WI38 (cell line): ENCODE results near the gene PPP3CA.

Source experiments
- H3K4me3 ChIP-seq: 2 replicates; pipeline ENCODE4 v1.5.1; 2011; ENCODE audit warnings: low read depth, mild to moderate bottlenecking, control low read depth, low read length
- TF ChIP-seq, protein P1 (sequence below): IDR thresholded peaks from 2 replicates; pipeline ENCODE4 v1.5.1; 2012; ENCODE audit warnings: low read depth, mild to moderate bottlenecking, control low read depth, low read length

The PPP3CA gene

DNA sequence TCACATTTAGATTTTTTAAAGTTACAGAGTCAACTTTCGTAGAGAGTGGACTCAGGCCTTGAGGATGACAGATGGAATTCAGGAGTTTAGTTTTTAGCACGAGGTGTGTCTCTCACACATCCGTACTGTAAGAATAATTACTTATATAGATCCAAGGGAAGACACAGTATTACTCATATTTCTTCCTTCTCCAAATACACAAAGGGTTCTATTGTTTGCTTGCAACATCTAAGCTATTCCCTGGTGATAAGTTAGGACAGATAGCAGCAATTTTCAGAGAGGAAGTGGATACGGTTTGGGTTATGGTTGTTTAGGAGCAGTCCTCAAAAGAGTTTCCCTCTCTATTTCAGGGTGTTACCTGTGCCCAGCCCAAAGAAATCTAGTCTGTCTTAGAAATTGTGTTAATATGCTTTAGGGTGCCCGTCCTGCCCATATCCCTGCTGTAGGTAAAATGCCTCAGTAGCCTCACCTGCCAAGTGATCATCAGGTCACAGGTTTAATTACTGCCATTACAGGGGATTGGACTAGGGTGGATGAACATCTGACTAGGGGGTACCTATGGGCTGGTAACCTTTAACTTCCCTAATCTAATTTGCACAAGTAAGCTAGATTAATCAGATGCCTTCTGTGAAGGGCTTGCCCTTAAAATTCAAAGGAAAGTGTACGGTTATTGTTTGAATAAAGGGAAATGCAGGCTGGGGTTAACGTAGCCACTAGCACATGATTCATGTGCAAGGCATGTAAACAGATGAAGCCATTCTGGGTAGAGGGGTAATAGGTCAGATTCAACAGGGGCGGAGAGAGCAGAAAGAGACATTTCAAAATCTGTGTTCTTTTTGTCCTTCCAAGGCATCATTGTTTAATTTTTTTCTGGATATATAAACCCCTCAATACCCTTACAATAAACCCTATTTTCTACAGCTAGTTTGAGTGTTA, 8.7 kb upstream of the PPP3CA start:
- TF ChIP-seq, protein P1, sequence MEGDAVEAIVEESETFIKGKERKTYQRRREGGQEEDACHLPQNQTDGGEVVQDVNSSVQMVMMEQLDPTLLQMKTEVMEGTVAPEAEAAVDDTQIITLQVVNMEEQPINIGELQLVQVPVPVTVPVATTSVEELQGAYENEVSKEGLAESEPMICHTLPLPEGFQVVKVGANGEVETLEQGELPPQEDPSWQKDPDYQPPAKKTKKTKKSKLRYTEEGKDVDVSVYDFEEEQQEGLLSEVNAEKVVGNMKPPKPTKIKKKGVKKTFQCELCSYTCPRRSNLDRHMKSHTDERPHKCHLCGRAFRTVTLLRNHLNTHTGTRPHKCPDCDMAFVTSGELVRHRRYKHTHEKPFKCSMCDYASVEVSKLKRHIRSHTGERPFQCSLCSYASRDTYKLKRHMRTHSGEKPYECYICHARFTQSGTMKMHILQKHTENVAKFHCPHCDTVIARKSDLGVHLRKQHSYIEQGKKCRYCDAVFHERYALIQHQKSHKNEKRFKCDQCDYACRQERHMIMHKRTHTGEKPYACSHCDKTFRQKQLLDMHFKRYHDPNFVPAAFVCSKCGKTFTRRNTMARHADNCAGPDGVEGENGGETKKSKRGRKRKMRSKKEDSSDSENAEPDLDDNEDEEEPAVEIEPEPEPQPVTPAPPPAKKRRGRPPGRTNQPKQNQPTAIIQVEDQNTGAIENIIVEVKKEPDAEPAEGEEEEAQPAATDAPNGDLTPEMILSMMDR, result no peak
- peak overlapping the region; percentile 40 for H3K4me3 ChIP-seq

DNA sequence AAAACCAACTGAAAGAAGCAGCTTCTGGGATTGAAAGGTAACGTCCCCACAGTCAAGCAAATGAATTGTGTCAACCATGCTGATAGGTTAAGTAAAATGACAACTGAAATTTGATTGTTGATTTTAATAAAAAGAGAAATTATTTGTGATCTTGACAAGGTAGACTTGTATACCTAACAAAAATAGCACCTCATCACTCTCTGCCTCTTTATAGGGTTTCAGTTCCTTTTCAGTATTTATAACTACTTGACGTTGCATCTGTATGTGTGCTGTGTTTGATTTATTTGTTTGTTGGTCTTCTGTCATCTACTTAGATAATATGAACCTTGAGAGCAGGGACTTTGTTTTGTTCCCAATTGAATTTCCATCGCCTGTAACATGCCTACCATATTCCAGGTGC, 7.9 kb upstream of the PPP3CA start:
- TF ChIP-seq, protein P1, result no peak
- H3K4me3 ChIP-seq, result no peak overlapping the region

DNA sequence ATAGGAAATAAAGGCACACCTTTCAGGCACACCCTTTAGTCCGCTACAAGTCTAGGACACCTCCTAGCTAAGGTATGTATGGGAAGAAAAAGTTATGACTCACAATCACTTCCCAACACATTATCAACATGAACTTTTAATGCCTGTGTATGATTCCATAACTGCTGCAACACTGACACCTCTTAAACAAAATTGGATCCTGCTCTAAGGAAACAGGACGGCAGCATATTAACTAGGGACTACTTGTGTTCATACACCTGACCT, 2.4 kb upstream of the PPP3CA start:
- TF ChIP-seq, protein P1, result no peak
- no peak overlapping the region for H3K4me3 ChIP-seq

DNA sequence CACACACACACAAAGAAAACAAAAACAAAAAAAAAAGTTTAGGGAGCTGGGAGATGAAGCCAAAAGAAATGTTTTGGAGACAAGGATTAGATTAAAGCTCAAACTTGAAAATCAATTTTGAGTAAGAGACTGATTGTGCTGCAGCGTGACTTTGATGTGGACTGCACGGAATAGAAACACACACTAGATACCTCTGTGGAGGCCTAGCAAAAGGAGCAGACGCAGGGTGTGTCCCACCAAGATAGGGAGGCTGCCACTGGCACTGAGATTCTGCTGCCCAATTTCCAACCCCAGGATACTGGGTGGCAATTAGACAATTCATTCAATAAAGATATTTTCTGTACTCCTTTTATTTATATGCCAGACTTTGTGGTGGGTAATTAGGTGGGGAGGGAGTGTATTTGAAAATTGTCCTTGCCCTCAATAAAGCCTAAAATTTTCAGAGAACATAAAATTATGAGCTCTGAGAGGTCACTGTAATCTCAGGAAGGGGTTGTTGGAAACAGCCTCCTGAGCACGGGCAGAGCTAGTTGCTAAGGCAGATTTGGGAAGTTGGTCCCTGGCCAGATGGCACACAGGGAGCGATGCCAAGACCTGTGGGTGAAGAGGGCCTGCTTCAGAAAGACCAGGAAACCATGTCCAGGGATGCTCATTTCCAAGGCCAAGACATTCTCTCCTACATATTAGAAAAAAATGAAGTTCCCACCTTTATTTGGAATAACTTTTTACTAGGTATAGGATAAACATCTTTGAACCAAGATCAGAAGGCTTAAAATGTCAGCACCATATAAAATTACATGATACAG, 1.9 kb upstream of the PPP3CA start:
- peak overlapping the region; percentile 88 for H3K4me3 ChIP-seq
- TF ChIP-seq, protein P1, result no peak

DNA sequence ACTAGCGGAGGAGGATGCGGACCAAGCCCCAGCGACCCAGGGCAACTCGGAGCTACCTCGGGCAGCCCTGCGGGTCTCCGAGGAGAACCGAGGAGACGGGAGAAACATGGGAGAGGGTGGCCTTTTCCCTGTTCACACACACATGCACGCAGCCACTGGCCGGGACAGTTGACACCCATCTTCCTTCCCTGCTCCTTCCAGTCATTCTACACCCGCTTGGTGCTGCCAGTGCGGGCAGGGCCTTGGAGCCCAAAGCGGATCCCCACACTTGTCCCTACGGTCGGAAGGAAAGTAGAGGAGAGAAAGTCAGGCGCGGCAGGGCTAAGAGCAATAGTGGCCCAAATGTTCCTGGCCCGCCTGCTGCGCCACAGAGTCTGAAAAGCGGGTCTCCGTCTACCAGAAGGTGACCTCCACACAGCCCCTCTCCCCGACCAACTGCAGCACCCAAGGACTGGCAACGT, 1.1 kb upstream of the PPP3CA start:
- TF ChIP-seq, protein P1, result no peak

DNA sequence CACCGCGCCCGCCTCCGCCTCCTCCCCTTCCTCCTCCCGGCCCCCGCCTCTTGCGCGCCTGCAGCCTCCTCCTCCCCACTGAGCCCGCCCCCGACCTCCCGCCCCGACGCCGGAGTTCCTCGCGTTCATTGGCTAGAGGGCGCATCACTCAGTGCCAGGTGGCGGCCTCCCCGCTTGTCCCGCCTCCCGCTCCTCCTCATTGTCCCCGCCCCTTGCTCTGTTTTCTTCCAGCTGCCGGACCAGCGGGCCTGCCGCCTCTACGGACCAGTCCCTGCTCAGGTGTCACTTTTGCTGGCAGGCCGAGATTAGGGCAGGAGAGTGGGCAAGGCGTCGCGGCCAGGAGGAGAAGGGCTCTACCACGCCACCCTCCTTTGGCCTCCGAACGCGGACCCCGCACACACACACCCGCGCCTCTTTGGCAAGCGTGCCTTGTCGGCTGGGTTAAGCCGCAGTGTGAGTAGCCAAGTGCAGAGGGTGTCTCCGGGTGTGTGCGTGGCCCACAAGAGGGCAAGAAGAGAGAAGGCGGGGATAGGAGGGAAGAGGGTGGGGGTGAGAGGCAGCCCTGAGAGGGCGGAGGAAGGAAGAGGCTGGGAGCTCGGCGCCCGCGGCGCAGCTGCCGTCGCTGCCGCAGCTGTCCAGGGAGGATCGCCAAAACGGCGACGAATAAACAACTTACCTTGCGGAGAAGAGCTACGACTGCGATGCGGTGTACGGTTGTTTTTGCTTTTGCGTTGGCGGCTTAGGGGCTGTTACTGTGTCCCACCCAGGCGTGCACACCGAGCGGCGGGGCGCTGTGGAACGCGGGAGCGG, 436 bp upstream of the PPP3CA start:
- TF ChIP-seq, protein P1, result no peak

More for the DNA sequence above, 1.1 kb upstream of the PPP3CA start:
- H3K4me3 ChIP-seq, result peak overlapping the region; percentile 88

More for the DNA sequence above, 436 bp upstream of the PPP3CA start:
- H3K4me3 ChIP-seq, result peak overlapping the region; percentile 88
